Nephron progenitor cell (in vitro differentiated cells): ENCODE data around the gene PARP15.

Experiments
- DNase-seq: peaks from one replicate; pipeline ENCODE4 v3.0.0; 2021
- H3K27ac Mint-ChIP-seq: 2 replicates; pipeline ENCODE4 v1.8.0; 2021; ENCODE audit warnings: mild to moderate bottlenecking, moderate library complexity, mixed read lengths
- H3K27me3 Mint-ChIP-seq: 2 replicates; pipeline ENCODE4 v1.8.0; 2021; ENCODE audit warnings: mild to moderate bottlenecking, low read depth, mixed read lengths; ENCODE audit not compliant: poor library complexity
- H3K36me3 Mint-ChIP-seq: 2 replicates; pipeline ENCODE4 v1.8.0; 2021; ENCODE audit warnings: low read depth, mixed read lengths
- H3K4me1 Mint-ChIP-seq: 2 replicates; pipeline ENCODE4 v1.8.0; 2021; ENCODE audit warnings: mixed read lengths
- H3K4me3 Mint-ChIP-seq: 2 replicates; pipeline ENCODE4 v1.8.0; 2021; ENCODE audit warnings: mild to moderate bottlenecking, moderate library complexity, mixed read lengths
- H3K9me3 Mint-ChIP-seq: 2 replicates; pipeline ENCODE4 v1.8.0; 2021; ENCODE audit warnings: mild to moderate bottlenecking, moderate library complexity, mixed read lengths
- TF ChIP-seq, protein P1 (sequence below): fragments of 200-600 bp; sonication (generic); IDR thresholded peaks from 2 replicates; pipeline ENCODE4 v1.5.0; 2021; ENCODE audit warnings: antibody characterized with exemption

The PARP15 gene

DNA sequence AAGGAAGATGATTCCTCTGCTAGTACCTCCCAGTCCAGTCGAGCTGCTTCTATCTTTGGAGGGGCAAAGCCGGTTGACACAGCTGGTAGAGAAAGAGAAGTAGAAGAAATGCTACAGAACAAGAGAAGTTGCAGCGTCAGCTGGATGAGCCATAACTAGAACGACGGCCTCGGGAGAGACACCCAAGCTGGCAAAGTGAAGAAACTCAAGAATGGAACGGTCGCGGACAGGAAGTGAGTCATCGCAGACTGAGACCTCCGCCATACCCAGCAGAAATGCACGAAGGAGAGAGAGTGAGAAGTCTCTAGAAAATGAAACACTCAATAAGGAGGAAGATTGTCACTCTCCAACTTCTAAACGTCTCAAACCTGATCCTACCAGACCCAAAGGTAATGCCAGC lies 84.2 kb downstream of the PARP15 start:
- no peak for DNase-seq
- Mint-ChIP-seq H3K27me3 (peaks cover 5% of the 10 kb centered on the region), H3K4me3 (no peak overlapping the region), H3K36me3 (peaks cover 7% of the 10 kb centered on the region), H3K4me1 (peaks cover 30% of the 10 kb centered on the region), H3K27ac (no peak overlapping the region), H3K9me3 (peaks cover 14% of the 10 kb centered on the region)
- TF ChIP-seq, protein P1, sequence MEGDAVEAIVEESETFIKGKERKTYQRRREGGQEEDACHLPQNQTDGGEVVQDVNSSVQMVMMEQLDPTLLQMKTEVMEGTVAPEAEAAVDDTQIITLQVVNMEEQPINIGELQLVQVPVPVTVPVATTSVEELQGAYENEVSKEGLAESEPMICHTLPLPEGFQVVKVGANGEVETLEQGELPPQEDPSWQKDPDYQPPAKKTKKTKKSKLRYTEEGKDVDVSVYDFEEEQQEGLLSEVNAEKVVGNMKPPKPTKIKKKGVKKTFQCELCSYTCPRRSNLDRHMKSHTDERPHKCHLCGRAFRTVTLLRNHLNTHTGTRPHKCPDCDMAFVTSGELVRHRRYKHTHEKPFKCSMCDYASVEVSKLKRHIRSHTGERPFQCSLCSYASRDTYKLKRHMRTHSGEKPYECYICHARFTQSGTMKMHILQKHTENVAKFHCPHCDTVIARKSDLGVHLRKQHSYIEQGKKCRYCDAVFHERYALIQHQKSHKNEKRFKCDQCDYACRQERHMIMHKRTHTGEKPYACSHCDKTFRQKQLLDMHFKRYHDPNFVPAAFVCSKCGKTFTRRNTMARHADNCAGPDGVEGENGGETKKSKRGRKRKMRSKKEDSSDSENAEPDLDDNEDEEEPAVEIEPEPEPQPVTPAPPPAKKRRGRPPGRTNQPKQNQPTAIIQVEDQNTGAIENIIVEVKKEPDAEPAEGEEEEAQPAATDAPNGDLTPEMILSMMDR: no peak

DNA sequence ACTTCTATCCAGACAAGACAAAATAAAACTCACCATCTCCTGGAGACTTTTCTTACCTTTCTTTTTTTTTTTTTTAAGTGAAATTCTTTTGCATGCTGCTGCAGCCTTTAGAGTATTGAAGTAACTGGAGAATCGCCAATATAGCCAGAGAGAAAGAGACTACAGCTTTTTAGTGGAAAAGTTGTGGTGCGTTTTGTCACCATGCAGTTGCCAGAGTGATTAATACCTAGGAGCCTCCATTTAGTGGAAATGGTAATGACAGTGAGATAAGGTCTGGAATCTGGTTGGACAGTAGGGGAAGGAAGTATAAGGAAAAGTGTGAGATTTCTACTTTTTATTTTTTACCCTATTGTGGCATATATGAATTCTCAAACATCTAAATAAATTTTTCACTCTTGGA lies 85.1 kb downstream of the PARP15 start:
- no peak overlapping the region for H3K27ac Mint-ChIP-seq
- H3K4me3 Mint-ChIP-seq: no peak overlapping the region
- H3K4me1 Mint-ChIP-seq: peaks cover 30% of the 10 kb centered on the region
- peaks cover 7% of the 10 kb centered on the region for H3K36me3 Mint-ChIP-seq
- H3K27me3 Mint-ChIP-seq: peaks cover 5% of the 10 kb centered on the region
- peaks cover 14% of the 10 kb centered on the region for H3K9me3 Mint-ChIP-seq
- DNase-seq: no peak
- TF ChIP-seq, protein P1: no peak

- no peak for DNase-seq
- peaks cover 24% of the 10 kb centered on the region for H3K4me1 Mint-ChIP-seq
- TF ChIP-seq, protein P1: no peak
- no peak overlapping the region for H3K27ac Mint-ChIP-seq
- H3K9me3 Mint-ChIP-seq: peaks cover 19% of the 10 kb centered on the region
- no peak overlapping the region for H3K4me3 Mint-ChIP-seq
- peaks cover 7% of the 10 kb centered on the region for H3K36me3 Mint-ChIP-seq
- H3K27me3 Mint-ChIP-seq: peaks cover 5% of the 10 kb centered on the region
These were observed 87.9 kb downstream of the PARP15 start for GRCh38 chr3:122665226-122665786.

GRCh38 chr3:122665881-122666280 lies 88.4 kb downstream of the PARP15 start:
- Mint-ChIP-seq H3K4me1 (peaks cover 24% of the 10 kb centered on the region), H3K36me3 (peaks cover 3% of the 10 kb centered on the region), H3K4me3 (no peak overlapping the region), H3K27me3 (peaks cover under 1% of the 10 kb centered on the region), H3K9me3 (peaks cover 13% of the 10 kb centered on the region), H3K27ac (peak overlapping the region; percentile 13)
- TF ChIP-seq, protein P1: no peak
- DNase-seq: no peak

GRCh38 chr3:122668930-122669730 lies 91.7 kb downstream of the PARP15 start:
- no peak overlapping the region for H3K4me3 Mint-ChIP-seq
- H3K27ac Mint-ChIP-seq: peak overlapping the region; percentile 54
- H3K36me3 Mint-ChIP-seq: no peaks in the 10 kb centered on the region
- H3K4me1 Mint-ChIP-seq: peaks cover 13% of the 10 kb centered on the region
- peaks cover 5% of the 10 kb centered on the region for H3K9me3 Mint-ChIP-seq
- H3K27me3 Mint-ChIP-seq: no peaks in the 10 kb centered on the region
- DNase-seq: no peak
- TF ChIP-seq, protein P1: no peak
